Measurements from ENCODE around the gene RGS5. TPM values are rescaled to one million over a fixed set of nuclear protein-coding genes. Genes with fewer than 3 reads are reported as not detected.

The RGS5 gene
- total and polyA plus RNA-seq, 2 experiments from 2014 or later, result 23.4 to 48.3 TPM

DNA sequence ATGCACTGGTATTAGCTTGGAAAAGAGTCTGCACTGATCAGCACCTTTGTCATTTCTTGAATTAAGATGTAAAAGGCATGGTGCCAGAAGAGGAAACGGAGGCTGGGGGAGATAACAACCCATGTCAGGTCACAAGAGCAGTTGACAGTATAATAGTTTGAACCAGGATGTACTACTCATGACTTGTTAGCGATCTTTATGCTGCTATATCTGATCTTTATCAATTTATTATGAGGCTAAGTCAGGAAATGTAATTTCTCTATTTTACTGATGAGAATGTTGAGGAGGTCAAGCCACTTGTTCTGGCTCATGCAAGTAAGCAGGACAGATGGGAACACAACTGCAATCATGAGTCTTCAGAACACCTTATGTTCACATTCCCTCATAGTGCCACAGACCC is 41.4 kb downstream of the RGS5 start (continued):
- TF ChIP-seq CTCF (conservative IDR thresholded peaks at IDR 0.05; ENCODE audit: low read depth in 2 of 2) (no peak), STAT1 (IDR thresholded peaks at IDR 0.05; ENCODE audit: unreplicated experiment) (no peak), JUNB (IDR thresholded peaks at IDR 0.05; ENCODE audit: unreplicated experiment) (no peak), ZNF331 (CRISPR knock-in tag; IDR thresholded peaks at IDR 0.05; ENCODE audit: low read depth) (no peak), CREB1 (CRISPR knock-in tag; IDR thresholded peaks at IDR 0.05; ENCODE audit: low read depth) (no peak), ZNF114 (CRISPR knock-in tag; IDR thresholded peaks at IDR 0.05) (no peak), POLR2AphosphoS5 (IDR thresholded peaks at IDR 0.05; ENCODE audit: low read depth) (no peak)
- TF ChIP-seq, protein P1, sequence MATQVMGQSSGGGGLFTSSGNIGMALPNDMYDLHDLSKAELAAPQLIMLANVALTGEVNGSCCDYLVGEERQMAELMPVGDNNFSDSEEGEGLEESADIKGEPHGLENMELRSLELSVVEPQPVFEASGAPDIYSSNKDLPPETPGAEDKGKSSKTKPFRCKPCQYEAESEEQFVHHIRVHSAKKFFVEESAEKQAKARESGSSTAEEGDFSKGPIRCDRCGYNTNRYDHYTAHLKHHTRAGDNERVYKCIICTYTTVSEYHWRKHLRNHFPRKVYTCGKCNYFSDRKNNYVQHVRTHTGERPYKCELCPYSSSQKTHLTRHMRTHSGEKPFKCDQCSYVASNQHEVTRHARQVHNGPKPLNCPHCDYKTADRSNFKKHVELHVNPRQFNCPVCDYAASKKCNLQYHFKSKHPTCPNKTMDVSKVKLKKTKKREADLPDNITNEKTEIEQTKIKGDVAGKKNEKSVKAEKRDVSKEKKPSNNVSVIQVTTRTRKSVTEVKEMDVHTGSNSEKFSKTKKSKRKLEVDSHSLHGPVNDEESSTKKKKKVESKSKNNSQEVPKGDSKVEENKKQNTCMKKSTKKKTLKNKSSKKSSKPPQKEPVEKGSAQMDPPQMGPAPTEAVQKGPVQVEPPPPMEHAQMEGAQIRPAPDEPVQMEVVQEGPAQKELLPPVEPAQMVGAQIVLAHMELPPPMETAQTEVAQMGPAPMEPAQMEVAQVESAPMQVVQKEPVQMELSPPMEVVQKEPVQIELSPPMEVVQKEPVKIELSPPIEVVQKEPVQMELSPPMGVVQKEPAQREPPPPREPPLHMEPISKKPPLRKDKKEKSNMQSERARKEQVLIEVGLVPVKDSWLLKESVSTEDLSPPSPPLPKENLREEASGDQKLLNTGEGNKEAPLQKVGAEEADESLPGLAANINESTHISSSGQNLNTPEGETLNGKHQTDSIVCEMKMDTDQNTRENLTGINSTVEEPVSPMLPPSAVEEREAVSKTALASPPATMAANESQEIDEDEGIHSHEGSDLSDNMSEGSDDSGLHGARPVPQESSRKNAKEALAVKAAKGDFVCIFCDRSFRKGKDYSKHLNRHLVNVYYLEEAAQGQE (IDR thresholded peaks at IDR 0.05; ENCODE audit: unreplicated experiment), result no peak

GRCh38 chr1:163155606-163156005 is 47.1 kb downstream of the RGS5 start:
- Histone ChIP-seq H3K27me3 (ENCODE audit: insufficient read depth) (no peaks in the 10 kb centered on the region), H3K79me2 (replicated peaks; ENCODE audit: insufficient read depth) (no peaks in the 10 kb centered on the region), H3K4me3 (no peak overlapping the region), H4K20me1 (replicated peaks; ENCODE audit: insufficient read depth) (no peaks in the 10 kb centered on the region), H3F3A (replicated peaks; ENCODE audit: low read depth) (no peaks in the 10 kb centered on the region), H3K4me1 (ENCODE audit: insufficient read depth) (no peaks in the 10 kb centered on the region; the same call in 1 of the 2 replicates), H3K27ac (ENCODE audit: low read depth) (no peak overlapping the region), H3K4me2 (no peak overlapping the region), H3K9me2 (ENCODE audit: insufficient read depth) (peaks cover 6% of the 10 kb centered on the region; the same call in 1 of the 2 replicates), H2AFZ (no peak overlapping the region), H3K36me3 (ENCODE audit: insufficient read depth) (peaks cover 5% of the 10 kb centered on the region; the same call in 1 of the 2 replicates)
- peak; percentile 88 for ATAC-seq
- Mint-ChIP-seq H3K27me3 (ENCODE audit: insufficient read depth, low read depth, poor library complexity) (peaks cover 7% of the 10 kb centered on the region), H3K4me3 (no peak overlapping the region), H3K27ac (no peak overlapping the region), H3K4me1 (peaks cover 14% of the 10 kb centered on the region), H3K36me3 (ENCODE audit: low read depth) (peaks cover 38% of the 10 kb centered on the region), H3K9me3 (peaks cover 15% of the 10 kb centered on the region)
- peak; percentile 25 for DNase-seq (ENCODE audit: low spot score)
- TF ChIP-seq EZH2phosphoT487 (IDR thresholded peaks at IDR 0.05; ENCODE audit: unreplicated experiment) (no peak), POLR2AphosphoS5 (IDR thresholded peaks at IDR 0.05; ENCODE audit: low read depth) (no peak), EZH2 (IDR thresholded peaks at IDR 0.05; ENCODE audit: low read depth, unreplicated experiment) (no peak), CREB1 (CRISPR knock-in tag; IDR thresholded peaks at IDR 0.05; ENCODE audit: low read depth) (no peak), ZNF114 (CRISPR knock-in tag; IDR thresholded peaks at IDR 0.05) (no peak), NANOG (IDR thresholded peaks at IDR 0.05; ENCODE audit: borderline replicate concordance) (no peak), ZNF331 (CRISPR knock-in tag; IDR thresholded peaks at IDR 0.05; ENCODE audit: low read depth) (no peak)
- TF ChIP-seq, protein P2, sequence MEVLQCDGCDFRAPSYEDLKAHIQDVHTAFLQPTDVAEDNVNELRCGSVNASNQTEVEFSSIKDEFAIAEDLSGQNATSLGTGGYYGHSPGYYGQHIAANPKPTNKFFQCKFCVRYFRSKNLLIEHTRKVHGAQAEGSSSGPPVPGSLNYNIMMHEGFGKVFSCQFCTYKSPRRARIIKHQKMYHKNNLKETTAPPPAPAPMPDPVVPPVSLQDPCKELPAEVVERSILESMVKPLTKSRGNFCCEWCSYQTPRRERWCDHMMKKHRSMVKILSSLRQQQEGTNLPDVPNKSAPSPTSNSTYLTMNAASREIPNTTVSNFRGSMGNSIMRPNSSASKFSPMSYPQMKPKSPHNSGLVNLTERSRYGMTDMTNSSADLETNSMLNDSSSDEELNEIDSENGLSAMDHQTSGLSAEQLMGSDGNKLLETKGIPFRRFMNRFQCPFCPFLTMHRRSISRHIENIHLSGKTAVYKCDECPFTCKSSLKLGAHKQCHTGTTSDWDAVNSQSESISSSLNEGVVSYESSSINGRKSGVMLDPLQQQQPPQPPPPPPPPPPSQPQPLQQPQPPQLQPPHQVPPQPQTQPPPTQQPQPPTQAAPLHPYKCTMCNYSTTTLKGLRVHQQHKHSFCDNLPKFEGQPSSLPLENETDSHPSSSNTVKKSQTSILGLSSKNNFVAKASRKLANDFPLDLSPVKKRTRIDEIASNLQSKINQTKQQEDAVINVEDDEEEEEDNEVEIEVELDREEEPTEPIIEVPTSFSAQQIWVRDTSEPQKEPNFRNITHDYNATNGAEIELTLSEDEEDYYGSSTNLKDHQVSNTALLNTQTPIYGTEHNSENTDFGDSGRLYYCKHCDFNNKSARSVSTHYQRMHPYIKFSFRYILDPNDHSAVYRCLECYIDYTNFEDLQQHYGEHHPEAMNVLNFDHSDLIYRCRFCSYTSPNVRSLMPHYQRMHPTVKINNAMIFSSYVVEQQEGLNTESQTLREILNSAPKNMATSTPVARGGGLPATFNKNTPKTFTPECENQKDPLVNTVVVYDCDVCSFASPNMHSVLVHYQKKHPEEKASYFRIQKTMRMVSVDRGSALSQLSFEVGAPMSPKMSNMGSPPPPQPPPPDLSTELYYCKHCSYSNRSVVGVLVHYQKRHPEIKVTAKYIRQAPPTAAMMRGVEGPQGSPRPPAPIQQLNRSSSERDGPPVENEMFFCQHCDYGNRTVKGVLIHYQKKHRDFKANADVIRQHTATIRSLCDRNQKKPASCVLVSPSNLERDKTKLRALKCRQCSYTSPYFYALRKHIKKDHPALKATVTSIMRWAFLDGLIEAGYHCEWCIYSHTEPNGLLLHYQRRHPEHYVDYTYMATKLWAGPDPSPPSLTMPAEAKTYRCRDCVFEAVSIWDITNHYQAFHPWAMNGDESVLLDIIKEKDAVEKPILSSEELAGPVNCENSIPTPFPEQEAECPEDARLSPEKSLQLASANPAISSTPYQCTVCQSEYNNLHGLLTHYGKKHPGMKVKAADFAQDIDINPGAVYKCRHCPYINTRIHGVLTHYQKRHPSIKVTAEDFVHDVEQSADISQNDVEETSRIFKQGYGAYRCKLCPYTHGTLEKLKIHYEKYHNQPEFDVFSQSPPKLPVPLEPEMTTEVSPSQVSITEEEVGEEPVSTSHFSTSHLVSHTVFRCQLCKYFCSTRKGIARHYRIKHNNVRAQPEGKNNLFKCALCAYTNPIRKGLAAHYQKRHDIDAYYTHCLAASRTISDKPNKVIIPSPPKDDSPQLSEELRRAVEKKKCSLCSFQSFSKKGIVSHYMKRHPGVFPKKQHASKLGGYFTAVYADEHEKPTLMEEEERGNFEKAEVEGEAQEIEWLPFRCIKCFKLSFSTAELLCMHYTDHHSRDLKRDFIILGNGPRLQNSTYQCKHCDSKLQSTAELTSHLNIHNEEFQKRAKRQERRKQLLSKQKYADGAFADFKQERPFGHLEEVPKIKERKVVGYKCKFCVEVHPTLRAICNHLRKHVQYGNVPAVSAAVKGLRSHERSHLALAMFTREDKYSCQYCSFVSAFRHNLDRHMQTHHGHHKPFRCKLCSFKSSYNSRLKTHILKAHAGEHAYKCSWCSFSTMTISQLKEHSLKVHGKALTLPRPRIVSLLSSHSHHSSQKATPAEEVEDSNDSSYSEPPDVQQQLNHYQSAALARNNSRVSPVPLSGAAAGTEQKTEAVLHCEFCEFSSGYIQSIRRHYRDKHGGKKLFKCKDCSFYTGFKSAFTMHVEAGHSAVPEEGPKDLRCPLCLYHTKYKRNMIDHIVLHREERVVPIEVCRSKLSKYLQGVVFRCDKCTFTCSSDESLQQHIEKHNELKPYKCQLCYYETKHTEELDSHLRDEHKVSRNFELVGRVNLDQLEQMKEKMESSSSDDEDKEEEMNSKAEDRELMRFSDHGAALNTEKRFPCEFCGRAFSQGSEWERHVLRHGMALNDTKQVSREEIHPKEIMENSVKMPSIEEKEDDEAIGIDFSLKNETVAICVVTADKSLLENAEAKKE (CRISPR knock-in tag; IDR thresholded peaks at IDR 0.05), result no peak; the same call in 1 of the 2 replicates
- TF ChIP-seq, protein P3, sequence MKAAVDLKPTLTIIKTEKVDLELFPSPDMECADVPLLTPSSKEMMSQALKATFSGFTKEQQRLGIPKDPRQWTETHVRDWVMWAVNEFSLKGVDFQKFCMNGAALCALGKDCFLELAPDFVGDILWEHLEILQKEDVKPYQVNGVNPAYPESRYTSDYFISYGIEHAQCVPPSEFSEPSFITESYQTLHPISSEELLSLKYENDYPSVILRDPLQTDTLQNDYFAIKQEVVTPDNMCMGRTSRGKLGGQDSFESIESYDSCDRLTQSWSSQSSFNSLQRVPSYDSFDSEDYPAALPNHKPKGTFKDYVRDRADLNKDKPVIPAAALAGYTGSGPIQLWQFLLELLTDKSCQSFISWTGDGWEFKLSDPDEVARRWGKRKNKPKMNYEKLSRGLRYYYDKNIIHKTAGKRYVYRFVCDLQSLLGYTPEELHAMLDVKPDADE (IDR thresholded peaks at IDR 0.05), result no peak
